Endothelial cell of umbilical vein (primary cell): Measurements from ENCODE around the gene STXBP5.

Experiments
- EZH2 ChIP-seq: IDR thresholded peaks from 2 replicates; pipeline ENCODE4 v1.6.1; 2012; ENCODE audit warnings: borderline replicate concordance, low read depth, mild to moderate bottlenecking, moderate library complexity, low read length, inconsistent platforms; ENCODE audit not compliant: severe bottlenecking
- FOS ChIP-seq: IDR thresholded peaks from 2 replicates; pipeline ENCODE4 v1.6.1; 2011; ENCODE audit warnings: mild to moderate bottlenecking, low read length, moderate library complexity, borderline replicate concordance; ENCODE audit not compliant: insufficient read depth
- GATA2 ChIP-seq: IDR thresholded peaks from 2 replicates; pipeline ENCODE4 v1.7.0; 2011; ENCODE audit warnings: low read depth, mild to moderate bottlenecking, moderate library complexity, mixed read lengths, low read length; ENCODE audit not compliant: insufficient read length, insufficient read depth
- JUN ChIP-seq: IDR thresholded peaks from 2 replicates; pipeline ENCODE4 v1.6.1; 2011; ENCODE audit warnings: borderline replicate concordance, low read depth; ENCODE audit not compliant: insufficient read length, insufficient read depth
- MAX ChIP-seq: IDR thresholded peaks from 2 replicates; pipeline ENCODE4 v1.6.1; 2011; ENCODE audit not compliant: insufficient read depth, insufficient read length
- MYC ChIP-seq: IDR thresholded peaks from one replicate; pipeline ENCODE4 v1.6.1; 2011; ENCODE audit warnings: mild to moderate bottlenecking, low read depth, low read length
- POLR2A ChIP-seq: IDR thresholded peaks from 2 replicates; pipeline ENCODE4 v1.6.1; 2012; ENCODE audit warnings: low read depth, mild to moderate bottlenecking, control low read depth, low read length
- POLR2AphosphoS5 ChIP-seq: IDR thresholded peaks from 2 replicates; pipeline ENCODE4 v1.6.1; 2012; ENCODE audit warnings: low read depth, mild to moderate bottlenecking, control low read depth, low read length, moderate library complexity; ENCODE audit not compliant: insufficient read depth
- TF ChIP-seq, protein P1 (sequence below), 2 donors: IDR thresholded peaks; 1 replicate in 1 of 2; 2 replicates in 1 of 2; pipeline ENCODE4 v1.5.1; 2011; ENCODE audit warnings: low read length in 2 of 2, mild to moderate bottlenecking in 2 of 2, moderate library complexity in 2 of 2, control low read depth in 1 of 2, inconsistent platforms in 1 of 2, low read depth in 1 of 2; ENCODE audit not compliant: insufficient read depth in 1 of 2; ENCODE audit errors: extremely low read depth in 1 of 2

DNA sequence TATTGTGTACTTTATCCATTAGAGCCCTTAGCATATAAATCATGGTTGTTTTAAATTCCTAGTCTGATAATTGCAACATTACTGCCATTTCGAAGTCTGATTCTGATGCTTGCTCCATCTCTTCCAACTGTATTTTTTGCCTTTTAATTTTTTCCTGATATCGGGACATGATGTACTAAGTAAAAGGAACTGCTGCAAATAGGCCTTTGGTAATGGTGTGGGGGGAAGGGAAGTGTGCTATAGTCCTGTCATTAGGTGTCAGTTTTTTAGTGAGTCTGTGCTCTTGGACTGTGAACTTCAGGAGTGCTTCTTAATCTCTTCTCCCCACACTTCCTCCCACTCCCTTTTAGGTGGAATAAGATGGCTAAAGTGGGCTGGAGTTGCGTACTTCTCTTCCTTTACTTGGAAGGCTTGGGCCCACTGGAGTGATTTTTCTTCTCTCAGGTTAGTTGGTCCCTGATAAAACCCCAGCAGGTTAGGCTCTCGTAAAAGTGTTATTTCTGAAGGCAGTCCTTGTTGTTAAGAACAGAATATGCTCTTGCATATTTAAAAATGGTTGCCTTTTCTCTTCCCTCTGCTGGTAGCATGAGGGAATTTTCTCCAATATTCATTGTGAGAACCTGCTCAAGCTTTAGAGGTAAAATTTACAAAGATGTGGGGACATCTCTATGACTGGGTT, 18.1 kb downstream of the STXBP5 start:
- TF ChIP-seq, protein P1, sequence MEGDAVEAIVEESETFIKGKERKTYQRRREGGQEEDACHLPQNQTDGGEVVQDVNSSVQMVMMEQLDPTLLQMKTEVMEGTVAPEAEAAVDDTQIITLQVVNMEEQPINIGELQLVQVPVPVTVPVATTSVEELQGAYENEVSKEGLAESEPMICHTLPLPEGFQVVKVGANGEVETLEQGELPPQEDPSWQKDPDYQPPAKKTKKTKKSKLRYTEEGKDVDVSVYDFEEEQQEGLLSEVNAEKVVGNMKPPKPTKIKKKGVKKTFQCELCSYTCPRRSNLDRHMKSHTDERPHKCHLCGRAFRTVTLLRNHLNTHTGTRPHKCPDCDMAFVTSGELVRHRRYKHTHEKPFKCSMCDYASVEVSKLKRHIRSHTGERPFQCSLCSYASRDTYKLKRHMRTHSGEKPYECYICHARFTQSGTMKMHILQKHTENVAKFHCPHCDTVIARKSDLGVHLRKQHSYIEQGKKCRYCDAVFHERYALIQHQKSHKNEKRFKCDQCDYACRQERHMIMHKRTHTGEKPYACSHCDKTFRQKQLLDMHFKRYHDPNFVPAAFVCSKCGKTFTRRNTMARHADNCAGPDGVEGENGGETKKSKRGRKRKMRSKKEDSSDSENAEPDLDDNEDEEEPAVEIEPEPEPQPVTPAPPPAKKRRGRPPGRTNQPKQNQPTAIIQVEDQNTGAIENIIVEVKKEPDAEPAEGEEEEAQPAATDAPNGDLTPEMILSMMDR (IDR thresholded peaks at IDR 0.05; ENCODE audit: extremely low read depth in 1 of 2, insufficient read depth in 1 of 2, low read depth in 1 of 2, low read length in 2 of 2) = peak in 1 of 2 donors; percentile 33
- TF ChIP-seq POLR2A (no peak), POLR2AphosphoS5 (no peak), GATA2 (no peak), JUN (no peak), EZH2 (no peak), MYC (no peak), FOS (no peak), MAX (no peak)
